ENCODE results near the gene SNRNP25.

Gene SNRNP25

DNA sequence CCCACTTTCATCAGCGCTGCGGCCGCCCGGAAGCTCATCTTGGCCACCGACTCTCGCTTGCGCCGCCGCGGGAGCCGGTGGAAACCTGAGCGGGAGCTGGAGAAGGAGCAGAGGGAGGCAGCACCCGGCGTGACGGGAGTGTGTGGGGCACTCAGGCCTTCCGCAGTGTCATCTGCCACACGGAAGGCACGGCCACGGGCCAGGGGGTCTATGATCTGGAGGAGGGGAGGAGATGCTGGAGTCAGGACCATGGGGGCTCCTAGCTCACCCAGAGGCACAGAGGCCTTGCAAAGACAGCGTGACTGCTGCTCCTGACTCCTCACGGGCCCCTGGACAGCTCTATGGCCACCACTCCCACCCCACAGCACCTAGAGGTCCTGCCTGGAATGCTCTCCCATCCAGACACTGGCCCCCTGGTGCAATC lies 9.4 kb downstream of the SNRNP25 start:
- Histone ChIP-seq H3K27me3 (replicated peaks) (no peaks in the 10 kb centered on the region), H3K4me3 (ENCODE audit: low read depth, low read length) (no peak overlapping the region), H3K27ac (no peak overlapping the region), H3K36me3 (replicated peaks) (peaks cover 62% of the 10 kb centered on the region)
- TF ChIP-seq, protein P1, sequence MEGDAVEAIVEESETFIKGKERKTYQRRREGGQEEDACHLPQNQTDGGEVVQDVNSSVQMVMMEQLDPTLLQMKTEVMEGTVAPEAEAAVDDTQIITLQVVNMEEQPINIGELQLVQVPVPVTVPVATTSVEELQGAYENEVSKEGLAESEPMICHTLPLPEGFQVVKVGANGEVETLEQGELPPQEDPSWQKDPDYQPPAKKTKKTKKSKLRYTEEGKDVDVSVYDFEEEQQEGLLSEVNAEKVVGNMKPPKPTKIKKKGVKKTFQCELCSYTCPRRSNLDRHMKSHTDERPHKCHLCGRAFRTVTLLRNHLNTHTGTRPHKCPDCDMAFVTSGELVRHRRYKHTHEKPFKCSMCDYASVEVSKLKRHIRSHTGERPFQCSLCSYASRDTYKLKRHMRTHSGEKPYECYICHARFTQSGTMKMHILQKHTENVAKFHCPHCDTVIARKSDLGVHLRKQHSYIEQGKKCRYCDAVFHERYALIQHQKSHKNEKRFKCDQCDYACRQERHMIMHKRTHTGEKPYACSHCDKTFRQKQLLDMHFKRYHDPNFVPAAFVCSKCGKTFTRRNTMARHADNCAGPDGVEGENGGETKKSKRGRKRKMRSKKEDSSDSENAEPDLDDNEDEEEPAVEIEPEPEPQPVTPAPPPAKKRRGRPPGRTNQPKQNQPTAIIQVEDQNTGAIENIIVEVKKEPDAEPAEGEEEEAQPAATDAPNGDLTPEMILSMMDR (IDR thresholded peaks at IDR 0.05; ENCODE audit: low read depth, low read length, missing control alignments) = no peak
- no peak for DNase-seq
- in situ Hi-C loops (cut with HindIII; ENCODE audit: low pct_ligation_motif_present, low sequenced_read_pairs) = no loop called here

DNA sequence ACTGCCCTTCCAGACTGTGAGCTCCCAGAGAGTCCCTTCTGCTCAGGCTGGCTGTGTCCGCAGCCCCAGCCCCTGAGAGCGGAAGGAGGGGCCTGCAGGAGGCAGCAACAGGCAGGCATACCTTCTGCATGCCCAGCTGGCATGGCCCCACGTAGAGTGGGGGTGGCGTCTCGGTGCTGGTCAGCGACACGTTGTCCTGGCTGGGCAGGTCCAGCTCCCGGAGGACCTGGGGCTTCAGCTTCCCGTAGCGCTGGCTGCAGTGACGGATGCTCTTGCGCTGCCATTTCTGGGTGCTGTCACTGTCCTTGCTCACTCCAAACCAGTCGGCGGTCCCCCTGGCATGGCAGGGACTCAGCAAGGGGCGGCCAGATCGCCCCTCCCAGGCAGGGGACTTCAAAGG lies 9.8 kb downstream of the SNRNP25 start:
- TF ChIP-seq, protein P1 (IDR thresholded peaks at IDR 0.05; ENCODE audit: low read depth, low read length, missing control alignments) = no peak
- DNase-seq = no peak
- Histone ChIP-seq H3K27ac (no peak overlapping the region), H3K4me3 (ENCODE audit: low read depth, low read length) (no peak overlapping the region), H3K36me3 (replicated peaks) (peaks cover 57% of the 10 kb centered on the region), H3K27me3 (replicated peaks) (no peaks in the 10 kb centered on the region)
- in situ Hi-C loops (cut with HindIII; ENCODE audit: low pct_ligation_motif_present, low sequenced_read_pairs) = no loop called here

DNA sequence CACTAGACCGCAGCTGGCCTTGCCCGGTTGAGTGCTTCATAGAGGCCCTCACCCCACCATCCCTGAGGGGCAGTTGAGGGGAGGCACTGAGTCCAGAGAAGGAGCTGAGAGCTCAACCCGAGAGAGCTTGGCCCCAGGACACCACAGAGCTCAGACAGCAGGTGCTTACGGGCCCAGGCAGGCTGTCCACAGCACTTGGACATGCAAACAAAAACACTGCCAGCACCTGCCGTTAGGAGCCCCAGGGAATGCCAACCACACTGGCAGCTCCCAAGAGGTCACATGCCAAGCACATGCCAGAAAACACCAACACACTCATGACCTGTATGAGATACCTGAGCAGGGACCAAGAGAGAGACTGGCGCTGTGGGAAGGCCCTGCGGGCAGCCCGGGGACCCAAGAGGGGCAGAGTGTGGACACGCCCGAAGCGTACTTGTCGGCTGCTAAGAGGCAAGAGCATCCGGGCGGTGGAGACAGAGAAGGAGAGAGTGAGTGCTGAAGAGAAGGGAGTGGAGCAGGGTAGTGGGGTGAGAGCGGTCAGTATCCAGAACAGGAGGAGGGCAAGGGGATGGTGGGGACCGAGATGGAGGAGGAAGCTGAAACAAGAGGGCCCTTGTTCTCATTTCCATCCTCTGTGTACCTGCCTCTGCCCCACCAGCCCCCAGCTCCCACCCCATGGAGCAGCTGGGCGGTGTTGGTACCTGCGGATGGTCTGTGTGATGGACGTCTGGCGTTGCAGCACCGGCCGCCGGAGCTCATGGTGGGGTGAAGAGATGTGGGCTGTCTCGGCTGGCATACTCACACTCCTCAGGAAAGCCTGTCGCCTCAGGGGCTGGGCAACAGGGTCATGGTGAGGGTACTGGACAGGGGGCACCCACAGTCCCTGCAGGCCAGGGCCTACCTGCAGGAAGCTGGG lies 10.6 kb downstream of the SNRNP25 start:
- no peak overlapping the region for H3K4me3 ChIP-seq (ENCODE audit: low read depth, low read length)
- no peak for DNase-seq
- no peak overlapping the region for H3K27ac ChIP-seq
- in situ Hi-C loops (cut with HindIII; ENCODE audit: low pct_ligation_motif_present, low sequenced_read_pairs) = no loop called here
- TF ChIP-seq, protein P1 (IDR thresholded peaks at IDR 0.05; ENCODE audit: low read depth, low read length, missing control alignments) = no peak
- H3K36me3 ChIP-seq (replicated peaks) = peaks cover 49% of the 10 kb centered on the region
- no peaks in the 10 kb centered on the region for H3K27me3 ChIP-seq (replicated peaks)

DNA sequence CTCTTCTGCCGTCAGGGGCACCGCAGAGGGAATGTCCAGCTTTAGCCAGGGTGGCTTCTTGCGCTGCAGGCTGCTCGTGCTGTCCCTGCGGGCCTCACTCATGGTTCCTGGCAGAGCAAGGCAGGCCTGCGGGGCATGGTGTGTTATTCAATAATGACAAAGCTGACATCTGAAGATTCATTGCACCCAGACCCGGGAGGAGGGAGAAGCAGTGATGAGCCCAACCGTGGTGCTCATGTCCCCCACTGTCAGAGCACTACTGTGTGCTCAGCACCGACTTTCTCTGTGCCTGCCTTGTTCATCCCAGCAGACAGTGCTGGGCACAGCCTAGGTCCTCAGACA lies 11.3 kb downstream of the SNRNP25 start:
- H3K4me3 ChIP-seq (ENCODE audit: low read depth, low read length) = no peak overlapping the region
- peaks cover 43% of the 10 kb centered on the region for H3K36me3 ChIP-seq (replicated peaks)
- no peaks in the 10 kb centered on the region for H3K27me3 ChIP-seq (replicated peaks)
- TF ChIP-seq, protein P1 (IDR thresholded peaks at IDR 0.05; ENCODE audit: low read depth, low read length, missing control alignments) = no peak
- in situ Hi-C loops (cut with HindIII; ENCODE audit: low pct_ligation_motif_present, low sequenced_read_pairs) = no loop called here
- no peak for DNase-seq
- H3K27ac ChIP-seq = no peak overlapping the region

DNA sequence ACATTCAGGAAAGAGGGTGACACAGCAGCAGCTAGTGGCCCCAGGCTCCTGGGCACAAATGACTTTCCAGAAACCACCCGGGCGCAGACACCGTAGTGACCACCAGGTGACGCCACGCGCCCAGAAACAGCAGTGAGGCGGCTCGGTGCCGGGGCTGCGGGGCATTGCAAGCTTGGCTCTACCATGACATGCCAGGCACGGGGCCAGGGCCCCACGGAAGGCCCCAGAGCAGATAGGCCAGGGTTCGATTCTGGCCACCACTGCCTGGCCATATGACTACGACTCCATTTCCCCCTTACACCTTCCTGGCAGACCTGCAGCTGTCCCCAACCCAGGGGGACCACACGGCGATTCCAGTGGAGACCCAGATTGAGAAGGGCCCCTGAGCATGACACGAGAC lies 12.1 kb downstream of the SNRNP25 start:
- H3K4me3 ChIP-seq (ENCODE audit: low read depth, low read length) = no peak overlapping the region
- peak; percentile 63 for DNase-seq

More for the DNA sequence above, 12.1 kb downstream of the SNRNP25 start:
- TF ChIP-seq, protein P1 (IDR thresholded peaks at IDR 0.05; ENCODE audit: low read depth, low read length, missing control alignments) = peak; percentile 96
- Histone ChIP-seq H3K36me3 (replicated peaks) (peaks cover 34% of the 10 kb centered on the region), H3K27me3 (replicated peaks) (no peaks in the 10 kb centered on the region), H3K27ac (no peak overlapping the region)
- in situ Hi-C loops (cut with HindIII; ENCODE audit: low pct_ligation_motif_present, low sequenced_read_pairs) = no loop called here
